ENCODE results near the gene CDH22.

CDH22 gene

DNA sequence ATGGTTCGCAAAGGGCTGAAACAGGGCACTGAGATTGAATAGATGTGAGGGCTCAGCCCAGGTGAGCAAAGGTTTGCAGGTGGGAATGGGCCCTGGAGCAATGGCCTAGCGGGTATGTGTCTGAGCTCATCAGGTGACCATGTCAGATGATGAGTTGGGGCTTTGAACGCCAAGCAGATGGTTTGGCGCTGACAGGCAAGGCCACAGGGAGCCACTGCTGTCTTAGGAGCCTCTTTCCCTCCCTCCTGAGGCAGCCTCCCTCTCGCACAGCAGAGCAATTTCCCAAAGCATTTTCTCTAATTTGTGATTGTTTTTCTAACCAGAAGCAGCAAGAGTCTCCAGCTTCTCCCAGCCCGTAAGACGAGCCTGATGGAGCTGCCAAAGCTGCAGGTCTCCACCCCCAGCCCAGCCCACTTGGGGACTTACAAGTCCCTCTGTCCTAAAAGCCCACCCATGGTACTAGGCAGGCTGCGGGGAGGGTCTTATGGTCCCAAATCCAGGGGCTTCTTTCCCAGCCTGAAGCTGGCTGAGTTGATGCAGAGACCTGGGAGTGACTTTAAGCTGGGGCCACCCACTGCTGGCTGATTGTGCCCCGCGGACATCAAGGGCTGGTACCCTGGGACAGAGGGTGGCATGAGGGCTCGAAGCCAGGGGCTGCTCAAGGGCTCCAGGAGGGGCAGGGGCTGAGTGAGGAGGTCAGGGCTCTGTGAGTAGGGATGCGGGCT is 11.6 kb downstream of the CDH22 start:
- no peak for DNase-seq

GRCh38 chr20:46293084-46293483 is 15.2 kb downstream of the CDH22 start:
- DNase-seq, result peak; percentile 59 to 66

- no peak for DNase-seq
Measured at GRCh38 chr20:46291401-46291800, 16.9 kb downstream of the CDH22 start.

DNA sequence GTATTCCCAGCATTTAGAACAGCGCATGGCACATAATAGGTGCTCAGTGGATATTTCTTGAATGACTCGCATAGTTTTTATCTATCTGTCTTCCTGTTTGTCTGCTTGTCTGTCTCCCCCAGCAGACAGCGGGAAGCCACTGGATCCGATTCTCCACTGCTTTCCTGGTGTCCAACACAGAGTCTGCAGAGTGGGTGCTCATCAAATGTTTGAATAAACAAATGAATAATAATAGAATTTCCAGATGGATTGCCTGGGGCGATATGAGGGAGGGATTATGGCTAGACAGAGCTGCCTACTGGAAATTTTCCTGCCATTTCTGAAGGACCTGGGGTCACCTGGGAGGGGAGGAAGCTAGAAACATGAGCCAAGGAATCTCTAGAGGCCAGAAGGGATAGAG is 18.9 kb downstream of the CDH22 start:
- DNase-seq, result no peak

DNA sequence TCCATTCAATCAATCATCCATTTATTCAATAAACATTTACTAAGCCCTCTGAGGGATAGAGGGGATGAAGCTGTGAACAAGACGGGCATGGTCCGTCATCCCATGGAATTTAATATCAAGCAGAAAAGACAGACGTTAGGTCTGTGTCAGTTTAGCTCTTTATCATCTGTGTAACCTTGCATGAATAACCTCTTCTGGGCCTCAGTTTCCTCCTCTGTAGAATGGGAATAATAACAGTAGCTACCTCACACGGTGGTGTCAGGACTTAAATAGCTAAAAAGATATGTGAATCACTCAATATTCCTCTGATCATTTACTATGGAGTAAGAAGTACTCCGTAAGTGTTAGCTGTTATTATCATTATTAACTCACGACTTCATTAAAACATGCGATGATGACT is 21.3 kb downstream of the CDH22 start:
- DNase-seq, result no peak

- DNase-seq, result no peak
Measured at GRCh38 chr20:46286382-46286781, 21.9 kb downstream of the CDH22 start.

DNA sequence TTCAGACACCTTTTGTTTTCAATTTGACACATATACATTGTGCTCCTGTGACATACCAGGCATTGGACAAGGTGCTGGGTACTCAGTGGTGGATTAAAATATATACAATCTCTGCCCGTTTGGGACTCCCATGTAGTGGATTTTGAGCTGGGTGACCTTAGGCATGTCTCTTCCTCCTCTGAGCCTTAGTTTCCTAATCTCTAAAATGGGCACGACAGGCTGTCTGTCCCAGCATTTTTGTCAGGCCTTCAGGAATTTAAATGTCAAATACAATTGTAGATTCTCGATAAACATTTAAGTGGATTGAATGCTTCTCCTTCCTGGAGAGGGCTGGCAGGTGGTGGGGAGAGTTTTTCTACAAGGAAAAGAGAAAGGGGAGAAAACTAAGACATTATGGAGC is 22.6 kb downstream of the CDH22 start:
- DNase-seq, result no peak

DNA sequence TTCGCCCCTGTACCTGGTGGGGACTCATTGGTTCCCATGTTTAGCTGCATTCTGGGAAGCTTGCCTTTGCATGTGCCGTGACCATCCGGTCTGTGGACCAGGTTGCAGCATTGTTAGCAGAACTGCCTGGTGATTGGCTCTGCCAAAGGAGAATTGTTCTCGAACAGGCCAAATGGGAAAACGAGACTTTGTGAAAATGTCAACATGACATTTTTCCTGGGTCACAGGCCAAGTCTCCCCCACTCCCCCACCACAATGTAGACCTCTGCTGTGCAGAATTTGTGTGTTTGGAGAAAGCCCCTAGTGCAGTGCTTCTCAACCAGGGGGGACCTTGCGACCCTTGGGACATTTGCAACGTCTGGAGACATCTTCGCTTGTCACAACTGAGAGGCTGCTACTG is 23.2 kb downstream of the CDH22 start:
- DNase-seq, result no peak

GRCh38 chr20:46284040-46284427 is 24.3 kb downstream of the CDH22 start:
- DNase-seq, result no peak

GRCh38 chr20:46283426-46284039 is 24.8 kb downstream of the CDH22 start:
- DNase-seq, result no peak

GRCh38 chr20:46282669-46283068 is 25.6 kb downstream of the CDH22 start:
- DNase-seq, result no peak

DNA sequence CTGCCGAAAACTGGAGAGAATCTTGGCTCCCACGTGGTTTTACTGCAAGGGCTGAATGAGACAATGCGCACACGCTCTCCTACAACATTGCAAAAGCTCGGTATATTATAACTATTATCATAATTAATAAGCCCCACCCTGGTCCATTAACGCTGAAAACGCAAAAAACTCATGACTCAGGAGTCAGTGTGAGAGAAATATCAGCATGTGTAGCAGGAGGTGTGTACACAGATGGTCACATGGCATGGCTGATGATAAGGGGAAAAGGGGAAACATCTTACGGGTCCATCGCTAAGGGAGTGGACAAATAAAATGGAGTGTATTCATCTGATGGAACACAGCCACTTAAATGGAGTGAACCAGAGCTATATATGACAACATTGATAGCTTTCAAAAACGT is 29.2 kb downstream of the CDH22 start:
- no peak for DNase-seq

DNA sequence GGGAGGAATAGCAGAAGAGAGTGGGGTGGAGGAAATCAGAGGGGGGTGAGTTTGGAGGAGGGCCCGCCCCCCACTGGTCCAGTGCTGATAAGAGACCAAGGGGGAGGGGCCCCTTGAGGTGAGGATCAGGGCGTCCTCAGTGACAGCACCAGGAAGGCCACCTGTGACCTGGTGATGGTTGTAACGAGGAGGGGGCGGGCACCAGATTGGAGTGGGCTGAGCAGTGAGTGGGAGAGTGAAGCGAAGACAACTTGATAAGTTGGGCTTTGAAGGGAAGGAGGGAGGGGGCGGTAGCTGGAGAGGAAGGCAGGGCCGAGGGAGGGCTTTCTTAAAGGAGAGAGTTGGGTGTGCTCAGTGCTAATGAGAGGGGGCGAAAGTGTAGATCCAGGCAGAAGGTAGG is 30.7 kb downstream of the CDH22 start:
- DNase-seq, result no peak

DNA sequence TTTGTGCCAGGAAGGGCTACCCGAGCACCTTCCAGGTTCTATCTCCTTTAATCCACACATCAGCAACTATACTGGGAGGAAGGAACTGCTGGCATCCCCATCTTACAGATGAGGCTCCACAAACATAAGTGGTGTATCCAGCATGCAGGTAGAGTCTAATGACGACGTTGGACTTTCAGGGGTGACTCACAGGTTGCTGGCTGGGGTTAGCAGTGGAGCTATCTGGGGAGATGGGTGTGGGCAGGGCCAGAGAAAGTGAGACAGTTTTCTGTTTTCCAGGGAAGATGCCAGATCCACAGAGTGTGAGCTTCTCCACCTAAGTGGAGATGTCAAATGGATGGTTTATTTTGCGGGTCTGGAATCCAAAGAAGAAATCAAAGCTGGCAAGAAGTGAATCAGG is 31.8 kb downstream of the CDH22 start:
- DNase-seq, result no peak

- no peak for DNase-seq
Measured at GRCh38 chr20:46275091-46275490, 33.2 kb downstream of the CDH22 start.

DNA sequence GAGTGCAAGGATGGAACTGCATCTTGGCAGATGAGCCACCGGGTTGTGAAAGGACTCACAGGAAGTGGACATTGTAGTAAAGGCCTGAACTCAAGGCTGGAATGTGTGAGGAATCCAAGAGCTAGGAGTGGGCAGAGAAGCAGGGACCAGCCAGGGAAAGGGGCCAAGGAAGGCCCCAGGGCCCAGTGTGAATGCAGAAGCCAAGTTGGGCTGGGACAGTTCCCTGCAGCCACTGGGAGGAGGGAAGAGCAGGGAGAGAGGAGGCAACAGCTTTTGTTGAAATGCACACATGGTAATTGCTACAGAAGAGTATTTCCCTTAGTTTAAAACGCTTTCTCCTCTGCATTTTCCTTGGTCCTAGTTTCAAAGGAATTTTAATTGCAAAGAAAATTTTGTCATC is 34.6 kb downstream of the CDH22 start:
- DNase-seq, result no peak

GRCh38 chr20:46272389-46273047 is 35.8 kb downstream of the CDH22 start:
- no peak for DNase-seq

GRCh38 chr20:46270977-46271744 is 37.1 kb downstream of the CDH22 start:
- no peak for DNase-seq

DNA sequence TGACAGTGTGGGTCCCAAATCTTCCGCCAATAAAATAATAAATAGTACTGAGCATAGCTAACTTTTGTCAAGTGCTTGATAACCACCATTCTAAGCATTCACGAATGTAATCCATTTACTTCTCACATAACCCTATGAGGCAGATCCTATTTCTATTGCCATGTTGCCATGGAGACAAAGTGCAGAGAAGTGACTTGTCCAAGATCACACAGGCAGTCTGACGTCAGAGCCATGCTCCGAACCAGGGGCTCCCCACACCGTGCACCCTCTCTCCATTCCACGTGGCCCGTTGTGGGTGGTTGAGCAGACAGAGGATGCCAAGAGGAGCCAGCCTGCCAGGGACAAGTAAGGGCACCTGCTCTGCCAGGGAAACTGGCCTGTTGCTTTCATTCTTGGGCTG is 38.9 kb downstream of the CDH22 start:
- no peak for DNase-seq

DNA sequence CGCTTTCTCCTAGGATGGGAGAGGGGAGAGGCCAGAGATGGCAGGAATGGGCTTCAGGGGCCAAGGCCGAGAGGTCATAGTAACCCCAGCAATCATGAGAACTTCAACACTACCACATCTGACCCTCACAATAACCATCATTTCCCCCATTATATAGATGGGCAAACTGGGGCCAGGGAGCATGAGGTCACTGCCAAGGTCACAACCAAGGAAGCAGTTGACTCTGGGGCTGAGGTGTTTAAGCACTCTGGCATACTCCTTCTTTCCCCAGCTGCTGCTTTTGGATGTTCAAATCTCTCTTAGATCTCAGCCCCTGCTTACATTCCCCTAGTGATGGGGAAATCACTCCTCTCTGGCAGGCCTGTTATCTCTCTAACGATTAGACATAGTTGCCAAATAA is 39.6 kb downstream of the CDH22 start:
- no peak for DNase-seq

GRCh38 chr20:46268131-46268614 is 40.1 kb downstream of the CDH22 start:
- no peak for DNase-seq

GRCh38 chr20:46267108-46268105 is 40.9 kb downstream of the CDH22 start:
- DNase-seq, result no peak
